GM12872 (cell line): ENCODE data around the gene PHF13.

Source experiments
- TF ChIP-seq, protein P1 (sequence below): IDR thresholded peaks from 3 replicates; pipeline ENCODE4 v1.5.1; 2011; ENCODE audit warnings: low read depth, mild to moderate bottlenecking, low read length, moderate library complexity; ENCODE audit not compliant: insufficient read depth

The PHF13 gene

DNA sequence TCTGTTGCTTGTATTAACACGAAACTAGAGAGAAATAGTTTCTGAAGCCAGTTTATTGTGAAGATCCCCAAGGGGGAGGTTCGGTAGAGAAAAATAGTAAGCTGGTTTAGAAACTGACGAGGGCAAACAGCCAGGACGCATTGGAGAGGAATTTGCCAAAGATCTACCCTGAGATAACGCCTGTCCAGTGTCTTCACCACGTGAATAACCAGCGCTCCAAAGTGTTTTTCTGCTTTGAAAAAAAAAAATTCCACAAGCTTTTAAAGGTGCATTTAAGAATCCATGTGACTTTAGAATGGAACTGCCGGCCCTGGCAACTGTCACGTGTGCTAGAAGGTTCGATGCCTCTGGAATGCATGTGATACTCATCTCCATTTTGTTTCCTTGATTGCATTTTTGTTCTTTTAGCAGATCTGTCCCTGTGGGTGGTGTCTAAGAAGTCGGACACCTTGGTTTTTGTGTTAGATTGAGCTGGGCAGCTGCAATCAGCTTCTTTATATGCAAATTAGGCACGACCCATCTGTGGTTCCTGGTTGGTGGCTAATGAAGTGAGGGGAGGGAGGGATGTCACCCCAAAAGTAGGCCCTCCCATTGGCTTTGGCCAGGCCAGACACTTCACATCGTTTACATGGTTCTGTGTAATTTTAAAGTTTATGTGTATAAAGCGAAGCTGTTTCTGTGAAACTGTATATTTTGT lies 9.9 kb downstream of the PHF13 start:
- TF ChIP-seq, protein P1, sequence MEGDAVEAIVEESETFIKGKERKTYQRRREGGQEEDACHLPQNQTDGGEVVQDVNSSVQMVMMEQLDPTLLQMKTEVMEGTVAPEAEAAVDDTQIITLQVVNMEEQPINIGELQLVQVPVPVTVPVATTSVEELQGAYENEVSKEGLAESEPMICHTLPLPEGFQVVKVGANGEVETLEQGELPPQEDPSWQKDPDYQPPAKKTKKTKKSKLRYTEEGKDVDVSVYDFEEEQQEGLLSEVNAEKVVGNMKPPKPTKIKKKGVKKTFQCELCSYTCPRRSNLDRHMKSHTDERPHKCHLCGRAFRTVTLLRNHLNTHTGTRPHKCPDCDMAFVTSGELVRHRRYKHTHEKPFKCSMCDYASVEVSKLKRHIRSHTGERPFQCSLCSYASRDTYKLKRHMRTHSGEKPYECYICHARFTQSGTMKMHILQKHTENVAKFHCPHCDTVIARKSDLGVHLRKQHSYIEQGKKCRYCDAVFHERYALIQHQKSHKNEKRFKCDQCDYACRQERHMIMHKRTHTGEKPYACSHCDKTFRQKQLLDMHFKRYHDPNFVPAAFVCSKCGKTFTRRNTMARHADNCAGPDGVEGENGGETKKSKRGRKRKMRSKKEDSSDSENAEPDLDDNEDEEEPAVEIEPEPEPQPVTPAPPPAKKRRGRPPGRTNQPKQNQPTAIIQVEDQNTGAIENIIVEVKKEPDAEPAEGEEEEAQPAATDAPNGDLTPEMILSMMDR: no peak

DNA sequence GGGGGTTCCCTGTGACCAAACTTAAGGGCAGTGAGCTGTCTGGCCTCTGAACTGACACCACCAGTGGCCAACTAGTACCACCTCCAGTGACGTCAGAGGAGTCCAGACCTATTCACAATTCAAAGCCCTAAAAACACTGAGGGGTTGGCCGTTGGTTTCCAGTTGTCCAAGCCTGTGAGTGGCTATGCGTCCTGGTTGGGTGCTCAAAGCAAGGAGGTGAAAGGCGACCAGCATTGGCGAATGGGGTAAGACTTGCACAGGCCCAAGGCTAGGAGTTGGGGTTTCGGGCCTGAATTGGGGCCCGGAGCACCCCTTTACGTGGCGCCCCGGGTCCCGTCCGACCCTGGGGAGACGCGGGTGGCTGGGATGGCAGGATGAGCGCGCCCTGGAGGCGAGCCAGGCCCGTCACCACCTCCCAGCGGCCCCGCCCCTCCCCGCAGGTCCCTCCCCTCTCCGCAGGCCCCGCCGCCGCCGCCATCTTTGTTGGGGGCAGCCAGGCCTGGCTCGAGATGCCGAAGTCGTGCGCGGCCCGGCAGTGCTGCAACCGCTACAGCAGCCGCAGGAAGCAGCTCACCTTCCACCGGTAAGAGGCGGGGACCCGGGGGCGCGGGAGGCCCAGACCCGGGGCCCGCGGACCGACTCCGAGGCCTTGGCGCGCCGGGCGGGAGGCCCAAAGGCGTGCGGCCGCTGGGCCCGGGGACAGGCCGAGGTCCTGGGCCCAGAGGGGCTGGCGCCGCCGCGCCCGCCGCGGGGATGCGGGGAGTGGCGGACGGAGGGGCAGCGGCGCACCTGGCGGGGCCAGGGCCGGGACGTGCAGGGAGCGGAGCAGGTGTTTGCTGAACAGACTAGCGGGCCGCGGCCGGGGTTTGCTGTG lies 11.4 kb downstream of the PHF13 start, which contains the start of gene THAP3:
Gene THAP3 (plus strand): TSS at position 159 of the 874 bp plus-strand sequence. CDS start 351 bp downstream, at position 510.
- TF ChIP-seq, protein P1: peak; percentile 12; the same call in 1 of the 3 replicates

DNA sequence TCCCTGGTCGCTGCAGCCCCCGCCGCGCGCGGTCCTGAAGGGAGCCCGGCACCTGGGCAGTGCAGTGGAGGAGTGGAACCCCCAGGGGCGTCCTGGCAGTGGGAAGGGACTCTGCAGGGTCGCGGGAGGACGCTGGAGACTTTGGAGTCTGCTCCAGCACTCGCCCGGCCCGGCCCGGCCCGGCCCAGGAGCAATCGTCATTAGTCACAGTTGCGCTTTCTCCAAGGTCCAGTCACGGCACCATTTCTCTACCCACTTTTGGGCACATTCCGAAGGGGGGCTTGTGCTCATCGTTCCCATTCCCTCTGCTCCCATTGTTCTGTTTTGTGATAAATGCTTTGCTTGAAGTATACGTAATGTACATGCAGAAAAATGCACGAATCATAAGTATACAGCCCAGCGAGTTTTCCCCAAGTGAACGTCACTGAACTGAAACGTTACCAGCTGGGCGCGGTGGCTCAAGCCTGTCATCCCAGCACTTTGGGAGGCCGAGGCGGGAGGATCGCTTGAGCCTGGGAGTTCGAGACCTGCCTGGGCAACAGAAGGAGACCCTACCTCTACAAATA lies 12.1 kb downstream of the PHF13 start:
- TF ChIP-seq, protein P1: no peak

DNA sequence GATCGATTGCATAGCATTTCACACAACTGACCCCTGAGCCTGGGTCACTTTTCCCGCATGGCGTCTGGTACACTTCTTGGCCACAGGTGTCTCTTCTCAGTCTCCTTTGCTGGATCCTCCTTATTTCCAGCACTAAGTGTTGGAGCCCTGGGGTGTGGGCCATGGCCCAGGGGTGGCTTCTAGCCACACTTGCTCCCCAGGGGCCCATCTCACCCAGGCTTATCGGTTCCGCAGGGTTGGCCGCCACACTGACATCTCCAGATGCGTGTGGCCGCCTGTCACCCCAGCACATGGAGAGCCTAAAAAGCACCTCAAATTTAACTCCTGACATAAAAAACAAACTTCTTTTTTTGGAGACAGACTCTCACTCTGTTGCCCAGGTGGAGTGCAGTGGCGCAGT lies 13.5 kb downstream of the PHF13 start:
- TF ChIP-seq, protein P1: no peak

DNA sequence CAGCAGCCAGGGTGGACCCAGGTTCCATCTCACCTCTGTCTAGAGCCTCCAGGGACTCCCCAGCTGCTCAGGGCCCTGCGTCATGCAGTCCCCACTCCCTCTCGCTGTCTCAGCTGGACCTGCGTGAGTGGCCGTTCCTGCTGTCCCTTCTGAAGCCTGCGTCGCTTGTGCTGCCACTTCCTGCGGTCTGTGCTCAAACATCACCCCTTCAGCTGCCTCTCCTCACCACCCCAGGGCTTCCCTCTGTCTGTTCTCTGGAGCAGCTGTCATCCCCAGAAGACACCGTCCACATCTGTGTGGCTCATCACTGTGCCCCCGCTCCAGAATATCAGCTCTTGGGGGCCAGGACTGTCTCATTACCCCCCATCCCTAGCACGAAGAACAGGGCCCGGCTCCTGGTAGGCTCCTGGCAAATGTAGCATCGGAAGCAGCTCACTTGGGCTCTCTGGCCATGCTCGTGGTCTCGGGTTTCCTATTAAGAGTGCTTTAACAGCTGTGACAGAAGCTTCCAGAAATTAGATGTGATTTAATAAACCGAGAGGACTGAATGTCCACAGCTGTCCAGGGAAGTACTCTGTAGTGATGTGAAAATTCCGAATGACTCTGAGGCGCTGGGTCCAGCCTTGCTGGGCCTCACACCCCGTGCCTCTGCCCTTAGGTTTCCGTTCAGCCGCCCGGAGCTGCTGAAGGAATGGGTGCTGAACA lies 14.5 kb downstream of the PHF13 start:
- TF ChIP-seq, protein P1: no peak

DNA sequence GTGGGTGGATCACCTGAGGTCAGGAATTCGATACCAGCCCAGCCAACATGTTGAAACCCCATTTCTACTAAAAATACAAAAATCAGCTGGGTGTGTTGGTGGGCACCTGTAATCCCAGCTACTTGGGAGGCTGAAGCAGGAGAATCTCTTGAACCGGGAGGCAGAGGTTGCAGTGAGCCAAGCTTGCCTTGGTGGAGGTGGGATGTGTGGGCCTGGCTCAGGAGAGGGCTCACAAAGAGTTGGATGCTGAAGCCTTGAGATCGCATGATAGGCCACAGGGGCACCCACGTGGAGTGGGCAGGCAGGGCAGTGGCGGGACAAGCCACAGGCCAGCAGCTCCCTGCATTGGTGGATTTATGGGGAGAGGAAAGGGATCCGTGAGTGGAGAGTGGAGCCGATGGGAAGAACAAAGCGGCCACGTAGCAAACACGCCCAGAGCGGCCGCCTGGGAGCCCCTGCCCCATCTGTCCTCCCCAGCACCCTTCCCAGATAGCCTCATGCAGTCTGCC lies 15.5 kb downstream of the PHF13 start:
- TF ChIP-seq, protein P1: no peak
